Pancreas (tissue), 10 donors: ENCODE measurements around the gene EPB41. TPM values are rescaled to one million over a fixed set of nuclear protein-coding genes. Genes with fewer than 3 reads are reported as not detected.

Source experiments
- ATAC-seq, 4 donors: fragments of 200-7000 bp; cut with Tn5 transposase; one replicate each; pipeline versions ENCODE4 v1.8.0 to v1.9.1; 2020; ENCODE audit warnings: mild to moderate bottlenecking in 4 of 4, moderate library complexity in 4 of 4
- DNase-seq, 6 donors: peaks; one replicate each; pipeline ENCODE4 v3.0.0-alpha.2; 2020
- FAIRE-seq: peaks from 2 replicates; lab custom pipeline; 2012; peaks lifted over from hg19 to GRCh38; lab: Jason Lieb, UNC
- H3K27ac ChIP-seq, 4 donors: fragments of 200-600 bp; sonication (generic); 1 replicate in 3 of 4; 2 replicates in 1 of 4; pipeline versions ENCODE4 v1.5.0 to v1.8.0; 2020
- H3K27me3 ChIP-seq, 4 donors: fragments of 200-600 bp; one replicate each; pipeline ENCODE4 v1.8.0; 2021
- H3K36me3 ChIP-seq, 3 donors: fragments of 200-600 bp; sonication (generic) in 1 of 3; one replicate each; pipeline versions ENCODE4 v1.5.0 to v1.8.0; 2020 to 2021
- H3K4me1 ChIP-seq, 3 donors: fragments of 200-600 bp; one replicate each; pipeline ENCODE4 v1.8.0; 2021
- H3K4me3 ChIP-seq, 4 donors: fragments of 200-600 bp; sonication (generic) in 2 of 4; one replicate each; pipeline versions ENCODE4 v1.5.0 to v1.8.0; 2020 to 2021
- H3K9me3 ChIP-seq, 4 donors: fragments of 200-600 bp; one replicate each; pipeline ENCODE4 v1.8.0; 2021
- CTCF ChIP-seq, 4 donors: fragments of 200-600 bp; sonication (generic) in 3 of 4; IDR thresholded peaks; one replicate each; pipeline versions ENCODE4 v1.5.0 to v1.8.0; 2021; ENCODE audit warnings: antibody characterized with exemption in 4 of 4
- WGBS, 2 donors: extraction: QIAGEN DNeasy Blood & Tissue Kit; methylation state at CpG; one replicate each; pipeline ENCODE4 v1.1.7; 2013; 5-methylcytosine and 5-hydroxymethylcytosine counted together
- intact Hi-C, 3 donors: fragments of 100-400 bp; cut with DNase I; formaldehyde crosslinking; loops; one replicate each; pipeline versions ENCODE4 v1.11.1 to v1.14.2; 2022
- polyA plus RNA-seq, 2 donors: library from polyadenylated mRNA; stranded (reverse); fragments of 200-250 nt; gene quantifications; one replicate each; pipeline ENCODE4 v1.2.3, GENCODE V29; 2013
- total RNA-seq, 6 donors: library from RNA; stranded (reverse); fragmentation: NEBNext Ultra II Directional in 4 of 6; extraction: Animal tissue kit (Norgen Biotek cat#: 25700) in 4 of 6; gene quantifications; one replicate each; pipeline versions ENCODE4 v1.2.1 to v1.2.4, GENCODE V29; 2021 to 2023
- donor health status: healthy with polysubstance abuse.
- donor health status: DM: no; HTN: no; CAD: no; lungs with moderate emphysema.
- donor health status: DM: no; HTN: no; CAD: no.
- donor health status: control.
- donor health status: control.
- donor health status: Bipolar disorder and iron deficiency.
- donor health status: DM: yes; HTN: yes; CAD: no.
- donor health status: DM: no; HTN: no; CAD: no.
- donor health status: DM: no; HTN: no; CAD: no.
- donor health status: DM: yes; HTN: yes; CAD: no.

The EPB41 gene
- total and polyA plus RNA-seq, 8 donors, result 9.1 to 39.8 (median 23.2) TPM

DNA sequence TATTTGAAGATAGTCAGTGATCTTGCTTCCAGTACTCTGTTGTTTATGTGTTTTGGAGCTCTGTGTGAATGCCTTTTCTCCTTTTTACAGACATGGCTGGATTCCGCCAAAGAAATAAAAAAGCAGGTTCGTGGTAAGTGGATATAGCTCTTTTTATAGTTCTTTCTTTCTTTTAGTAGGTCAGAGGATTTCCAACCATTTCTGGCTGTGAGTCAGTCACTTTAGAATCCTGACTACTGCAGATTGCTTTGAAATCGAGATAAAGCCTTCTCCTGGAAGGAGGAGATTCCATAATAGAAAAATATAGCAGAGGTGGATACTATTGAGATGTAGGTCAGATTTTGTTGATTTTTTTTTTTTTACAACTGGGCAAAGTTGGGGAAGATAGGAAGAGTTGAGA is 97.4 kb downstream of the EPB41 start:
- FAIRE-seq, result no peak
- H3K4me3 ChIP-seq, result no peak overlapping the region

GRCh38 chr1:29017235-29017634 is 102.9 kb downstream of the EPB41 start:
- H3K9me3 ChIP-seq, result no peaks in the 10 kb centered on the region
- intact Hi-C loops, result no loop called here
- FAIRE-seq (no peak), ATAC-seq (no peak), DNase-seq (no peak)
- 88 to 90% methylated on average over 5 of the region's 5 CpGs for WGBS, 2 donors
- H3K27me3 ChIP-seq, result no peaks in the 10 kb centered on the region
- H3K4me3 ChIP-seq, result no peak overlapping the region
- no peaks in the 10 kb centered on the region for H3K4me1 ChIP-seq
- TF ChIP-seq CTCF (IDR thresholded peaks at IDR 0.05), result no peak
- H3K27ac ChIP-seq, result no peak overlapping the region
- no peaks in the 10 kb centered on the region for H3K36me3 ChIP-seq

More for the DNA sequence above, 97.4 kb downstream of the EPB41 start:
- intact Hi-C loops, result no loop called here
- Histone ChIP-seq H3K27me3 (no peaks in the 10 kb centered on the region), H3K9me3 (no peaks in the 10 kb centered on the region), H3K36me3 (no peaks in the 10 kb centered on the region), H3K4me1 (no peaks in the 10 kb centered on the region), H3K27ac (no peak overlapping the region)
- DNase-seq, result no peak
- TF ChIP-seq CTCF (IDR thresholded peaks at IDR 0.05), result no peak
- ATAC-seq, result no peak
- WGBS, 2 donors, result 86% methylated on average over 3 of the region's 3 CpGs

GRCh38 chr1:29017975-29018712 is 103.8 kb downstream of the EPB41 start:
- intact Hi-C loops, result no loop called here
- DNase-seq (no peak), ATAC-seq (no peak), FAIRE-seq (no peak)
- Histone ChIP-seq H3K4me3 (no peak overlapping the region), H3K27ac (no peak overlapping the region), H3K36me3 (no peaks in the 10 kb centered on the region), H3K4me1 (no peaks in the 10 kb centered on the region), H3K27me3 (no peaks in the 10 kb centered on the region), H3K9me3 (no peaks in the 10 kb centered on the region)
- no peak for TF ChIP-seq CTCF (IDR thresholded peaks at IDR 0.05)
- 88 to 92% methylated on average over 8 of the region's 8 CpGs for WGBS, 2 donors

- DNase-seq (no peak), FAIRE-seq (no peak), ATAC-seq (no peak)
- Histone ChIP-seq H3K27me3 (no peaks in the 10 kb centered on the region), H3K36me3 (no peaks in the 10 kb centered on the region), H3K4me1 (no peaks in the 10 kb centered on the region), H3K4me3 (no peak overlapping the region), H3K9me3 (no peaks in the 10 kb centered on the region), H3K27ac (no peak overlapping the region)
- no peak for TF ChIP-seq CTCF (IDR thresholded peaks at IDR 0.05)
- 98 to 100% methylated on average over 3 of the region's 3 CpGs for WGBS, 2 donors
- intact Hi-C loops, result no loop called here
Measured at GRCh38 chr1:29022620-29023019, 108.3 kb downstream of the EPB41 start.

DNA sequence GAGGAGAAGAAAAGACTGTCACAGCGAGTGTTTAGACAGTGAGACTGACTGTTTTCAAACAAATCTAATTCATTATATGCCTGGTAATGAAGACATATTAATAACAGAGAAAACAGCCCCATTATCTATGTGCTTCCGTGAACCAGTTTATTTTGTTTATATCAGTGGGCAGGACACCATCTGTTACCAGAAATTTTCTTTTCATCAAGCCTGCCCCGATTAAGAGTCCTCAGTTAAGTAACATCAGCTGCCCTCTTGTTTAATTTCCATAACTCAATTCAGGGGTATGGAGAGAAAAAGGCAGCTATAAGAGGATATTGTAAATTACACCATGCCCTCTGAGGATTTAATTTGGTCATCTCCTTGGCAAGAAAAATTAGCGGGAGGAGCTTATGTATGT is 115.3 kb downstream of the EPB41 start:
- Histone ChIP-seq H3K27ac (no peak overlapping the region), H3K27me3 (no peaks in the 10 kb centered on the region), H3K4me3 (no peak overlapping the region), H3K36me3 (no peaks in the 10 kb centered on the region), H3K4me1 (no peaks in the 10 kb centered on the region), H3K9me3 (no peaks in the 10 kb centered on the region)
- no peak for FAIRE-seq
- ATAC-seq, result no peak
- WGBS, 2 donors, result 74 to 76% methylated on average over 4 of the region's 4 CpGs
- TF ChIP-seq CTCF (IDR thresholded peaks at IDR 0.05), result no peak
- intact Hi-C loops, result loop anchor here in 1 of 3 donors (10.0 kb wide), 1 partner anchor 145 kb away; no protein-coding TSS in a partner anchor
- no peak for DNase-seq
